K562 (cell line): ENCODE measurements around the gene TALDO1. TPM values are rescaled to one million over a fixed set of nuclear protein-coding genes. Genes with fewer than 3 reads are reported as not detected.

ENCODE experiments used
- CTBP1 ChIP-seq: fragments of 450-650 bp; IDR thresholded peaks from 2 replicates; pipeline ENCODE4 v1.6.1; 2016; ENCODE audit warnings: borderline replicate concordance
- LEF1 ChIP-seq: fragments of 450-650 bp; IDR thresholded peaks from 2 replicates; pipeline ENCODE4 v1.6.1; 2016; ENCODE audit warnings: mild to moderate bottlenecking
- MAX ChIP-seq: sonication (generic); formaldehyde crosslinking; IDR thresholded peaks from 2 replicates; pipeline ENCODE4 v1.9.0; 2022; ENCODE audit warnings: mild to moderate bottlenecking, missing genetic modification reagents
- PHF20 ChIP-seq: fragments of 450-650 bp; IDR thresholded peaks from 2 replicates; pipeline ENCODE4 v1.6.1; 2018; ENCODE audit not compliant: partially characterized antibody
- UBTF ChIP-seq, 2 experiments: IDR thresholded peaks; 2 replicates each; pipeline ENCODE4 v1.6.1; 2012; ENCODE audit warnings: improper control_type of control experiment in 2 of 2, low read depth in 2 of 2, low read length in 2 of 2, borderline replicate concordance in 1 of 2
- ZFPM2 ChIP-seq: fragments of 250-450 bp; sonication (Bioruptor Pico); IDR thresholded peaks from 2 replicates; pipeline ENCODE4 v1.5.1; 2022; ENCODE audit warnings: mild to moderate bottlenecking
- polyA plus RNA-seq, 8 experiments: library from polyadenylated mRNA; depleted of rRNA in 4 of 8; stranded (reverse) in 5 of 8; unstranded in 3 of 8; fragments of >200 nt; fragmentation: Nextera tagmentation in 2 of 8; fragmentation: Illumina TruSeq in 1 of 8; extraction: Ambion mirVana in 2 of 8; extraction: Trizol in 1 of 8; gene quantifications; 2 replicates each; pipeline versions ENCODE4 v1.2.1 to v1.2.3, GENCODE V29; 2011 to 2014; ENCODE audit warnings: inconsistent platforms in 1 of 8, missing spikeins in 1 of 8
- total RNA-seq, 7 experiments: library from RNA; depleted of rRNA in 6 of 7; stranded (reverse); fragments of >200 nt in 6 of 7; fragmentation: Illumina TruSeq in 2 of 7; extraction: Trizol in 2 of 7; gene quantifications; 2 replicates each; pipeline versions ENCODE4 v1.2.1 to v1.2.3, GENCODE V29; 2011 to 2021; ENCODE audit warnings: low replicate concordance in 1 of 7
- TF ChIP-seq, protein P1 (sequence below): fragments of 450-650 bp; IDR thresholded peaks from 2 replicates; pipeline ENCODE4 v1.6.1; 2017; ENCODE audit warnings: antibody characterized with exemption, mild to moderate bottlenecking
- TF ChIP-seq, protein P2 (sequence below): sonication (generic); formaldehyde crosslinking; IDR thresholded peaks from 2 replicates; pipeline ENCODE4 v1.8.0; 2022; ENCODE audit warnings: mild to moderate bottlenecking, missing genetic modification reagents, borderline replicate concordance

Gene TALDO1
- total and polyA plus RNA-seq, 9 of the 15 experiments (the other 6 are each of a cell fraction or from before 2014, with no cell fraction given): 260 to 541 (median 441) TPM

DNA sequence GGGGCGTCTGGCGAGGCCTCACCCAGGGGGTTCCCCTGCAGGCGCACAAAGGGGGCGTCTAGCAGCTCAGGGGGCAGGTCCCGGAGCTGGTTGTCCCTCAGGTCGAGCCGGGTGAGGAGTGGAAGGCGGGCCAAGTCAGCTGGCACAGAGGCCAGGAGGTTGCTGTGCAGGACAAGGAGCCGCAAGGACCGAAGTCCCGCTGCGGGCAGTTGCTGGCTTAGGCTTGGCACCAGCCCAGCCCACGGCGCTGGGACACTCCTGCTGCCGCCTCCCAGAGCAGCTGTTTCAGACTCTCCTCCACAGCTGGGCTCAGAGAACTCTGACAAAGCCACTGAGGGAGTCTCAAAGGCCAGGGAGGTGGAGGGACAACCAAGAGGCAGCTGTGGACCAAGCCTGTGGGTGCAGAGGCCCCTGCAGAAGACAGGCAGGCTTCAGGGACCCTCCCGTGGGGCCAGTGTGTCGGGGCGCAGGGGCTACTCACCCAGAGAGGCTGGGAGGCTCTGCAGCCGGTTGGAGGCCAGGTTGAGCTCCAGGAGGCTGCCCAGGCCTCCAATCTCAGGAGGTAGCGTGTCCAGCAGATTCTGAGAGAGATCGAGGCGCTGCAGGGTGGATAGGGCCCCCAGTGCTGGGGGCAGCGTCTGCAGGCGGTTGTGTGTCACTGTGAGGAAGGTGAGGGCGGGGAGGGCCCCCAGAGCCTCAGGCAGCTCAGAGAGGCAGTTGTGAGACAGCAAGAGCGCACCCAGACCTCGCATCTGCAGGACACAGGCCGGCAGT, 55.6 kb downstream of the TALDO1 start (continued):
- TF ChIP-seq, protein P1, sequence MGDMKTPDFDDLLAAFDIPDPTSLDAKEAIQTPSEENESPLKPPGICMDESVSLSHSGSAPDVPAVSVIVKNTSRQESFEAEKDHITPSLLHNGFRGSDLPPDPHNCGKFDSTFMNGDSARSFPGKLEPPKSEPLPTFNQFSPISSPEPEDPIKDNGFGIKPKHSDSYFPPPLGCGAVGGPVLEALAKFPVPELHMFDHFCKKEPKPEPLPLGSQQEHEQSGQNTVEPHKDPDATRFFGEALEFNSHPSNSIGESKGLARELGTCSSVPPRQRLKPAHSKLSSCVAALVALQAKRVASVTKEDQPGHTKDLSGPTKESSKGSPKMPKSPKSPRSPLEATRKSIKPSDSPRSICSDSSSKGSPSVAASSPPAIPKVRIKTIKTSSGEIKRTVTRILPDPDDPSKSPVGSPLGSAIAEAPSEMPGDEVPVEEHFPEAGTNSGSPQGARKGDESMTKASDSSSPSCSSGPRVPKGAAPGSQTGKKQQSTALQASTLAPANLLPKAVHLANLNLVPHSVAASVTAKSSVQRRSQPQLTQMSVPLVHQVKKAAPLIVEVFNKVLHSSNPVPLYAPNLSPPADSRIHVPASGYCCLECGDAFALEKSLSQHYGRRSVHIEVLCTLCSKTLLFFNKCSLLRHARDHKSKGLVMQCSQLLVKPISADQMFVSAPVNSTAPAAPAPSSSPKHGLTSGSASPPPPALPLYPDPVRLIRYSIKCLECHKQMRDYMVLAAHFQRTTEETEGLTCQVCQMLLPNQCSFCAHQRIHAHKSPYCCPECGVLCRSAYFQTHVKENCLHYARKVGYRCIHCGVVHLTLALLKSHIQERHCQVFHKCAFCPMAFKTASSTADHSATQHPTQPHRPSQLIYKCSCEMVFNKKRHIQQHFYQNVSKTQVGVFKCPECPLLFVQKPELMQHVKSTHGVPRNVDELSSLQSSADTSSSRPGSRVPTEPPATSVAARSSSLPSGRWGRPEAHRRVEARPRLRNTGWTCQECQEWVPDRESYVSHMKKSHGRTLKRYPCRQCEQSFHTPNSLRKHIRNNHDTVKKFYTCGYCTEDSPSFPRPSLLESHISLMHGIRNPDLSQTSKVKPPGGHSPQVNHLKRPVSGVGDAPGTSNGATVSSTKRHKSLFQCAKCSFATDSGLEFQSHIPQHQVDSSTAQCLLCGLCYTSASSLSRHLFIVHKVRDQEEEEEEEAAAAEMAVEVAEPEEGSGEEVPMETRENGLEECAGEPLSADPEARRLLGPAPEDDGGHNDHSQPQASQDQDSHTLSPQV: no peak
- no peak for TF ChIP-seq UBTF (IDR thresholded peaks at IDR 0.05; ENCODE audit: borderline replicate concordance in 1 of 2, low read depth in 2 of 2, low read length in 2 of 2)
- TF ChIP-seq PHF20: no peak
- no peak for TF ChIP-seq MAX (CRISPR knock-in tag)
- TF ChIP-seq CTBP1: no peak
- TF ChIP-seq ZFPM2 (CRISPR knock-in tag): no peak
- TF ChIP-seq, protein P2, sequence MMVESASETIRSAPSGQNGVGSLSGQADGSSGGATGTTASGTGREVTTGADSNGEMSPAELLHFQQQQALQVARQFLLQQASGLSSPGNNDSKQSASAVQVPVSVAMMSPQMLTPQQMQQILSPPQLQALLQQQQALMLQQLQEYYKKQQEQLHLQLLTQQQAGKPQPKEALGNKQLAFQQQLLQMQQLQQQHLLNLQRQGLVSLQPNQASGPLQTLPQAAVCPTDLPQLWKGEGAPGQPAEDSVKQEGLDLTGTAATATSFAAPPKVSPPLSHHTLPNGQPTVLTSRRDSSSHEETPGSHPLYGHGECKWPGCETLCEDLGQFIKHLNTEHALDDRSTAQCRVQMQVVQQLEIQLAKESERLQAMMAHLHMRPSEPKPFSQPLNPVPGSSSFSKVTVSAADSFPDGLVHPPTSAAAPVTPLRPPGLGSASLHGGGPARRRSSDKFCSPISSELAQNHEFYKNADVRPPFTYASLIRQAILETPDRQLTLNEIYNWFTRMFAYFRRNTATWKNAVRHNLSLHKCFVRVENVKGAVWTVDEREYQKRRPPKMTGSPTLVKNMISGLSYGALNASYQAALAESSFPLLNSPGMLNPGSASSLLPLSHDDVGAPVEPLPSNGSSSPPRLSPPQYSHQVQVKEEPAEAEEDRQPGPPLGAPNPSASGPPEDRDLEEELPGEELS (CRISPR knock-in tag): no peak
- no peak for TF ChIP-seq LEF1
